Activated T-cell treated with anti-CD3 and anti-CD28 coated beads, Interleukin-2, amount 50 U/mL, for 24 hours (primary cell): ENCODE measurements around the gene SLC6A5.

ENCODE experiments used
- DNase-seq: peaks from one replicate; pipeline ENCODE4 v3.0.0-alpha.2; 2020
- H3K27ac Mint-ChIP-seq: 2 replicates; pipeline ENCODE4 v1.8.0; 2020; ENCODE audit warnings: mild to moderate bottlenecking, mixed read lengths
- H3K27me3 Mint-ChIP-seq: 2 replicates; pipeline ENCODE4 v1.8.0; 2020; ENCODE audit warnings: mixed read lengths
- H3K36me3 Mint-ChIP-seq: 2 replicates; pipeline ENCODE4 v1.8.0; 2020; ENCODE audit warnings: low read depth, mixed read lengths
- H3K4me1 Mint-ChIP-seq: 2 replicates; pipeline ENCODE4 v1.8.0; 2020; ENCODE audit warnings: low read depth, mixed read lengths
- H3K4me3 Mint-ChIP-seq: 2 replicates; pipeline ENCODE4 v1.8.0; 2020; ENCODE audit warnings: mild to moderate bottlenecking, moderate library complexity, mixed read lengths
- H3K9me3 Mint-ChIP-seq: 2 replicates; pipeline ENCODE4 v1.8.0; 2020; ENCODE audit warnings: mixed read lengths

SLC6A5 gene

GRCh38 chr11:20623252-20623651 lies 23.8 kb downstream of the SLC6A5 start:
- no peaks in the 10 kb centered on the region for H3K36me3 Mint-ChIP-seq
- peaks cover 25% of the 10 kb centered on the region for H3K27me3 Mint-ChIP-seq
- no peak for DNase-seq
- no peaks in the 10 kb centered on the region for H3K4me1 Mint-ChIP-seq
- no peak overlapping the region for H3K27ac Mint-ChIP-seq
- no peaks in the 10 kb centered on the region for H3K9me3 Mint-ChIP-seq
- no peak overlapping the region for H3K4me3 Mint-ChIP-seq

- no peak overlapping the region for H3K27ac Mint-ChIP-seq
- H3K27me3 Mint-ChIP-seq, result peaks cover 17% of the 10 kb centered on the region
- H3K4me3 Mint-ChIP-seq, result no peak overlapping the region
- H3K9me3 Mint-ChIP-seq, result no peaks in the 10 kb centered on the region
- no peaks in the 10 kb centered on the region for H3K4me1 Mint-ChIP-seq
- no peaks in the 10 kb centered on the region for H3K36me3 Mint-ChIP-seq
- DNase-seq, result no peak
These were observed 26.9 kb downstream of the SLC6A5 start for GRCh38 chr11:20626279-20626678.

DNA sequence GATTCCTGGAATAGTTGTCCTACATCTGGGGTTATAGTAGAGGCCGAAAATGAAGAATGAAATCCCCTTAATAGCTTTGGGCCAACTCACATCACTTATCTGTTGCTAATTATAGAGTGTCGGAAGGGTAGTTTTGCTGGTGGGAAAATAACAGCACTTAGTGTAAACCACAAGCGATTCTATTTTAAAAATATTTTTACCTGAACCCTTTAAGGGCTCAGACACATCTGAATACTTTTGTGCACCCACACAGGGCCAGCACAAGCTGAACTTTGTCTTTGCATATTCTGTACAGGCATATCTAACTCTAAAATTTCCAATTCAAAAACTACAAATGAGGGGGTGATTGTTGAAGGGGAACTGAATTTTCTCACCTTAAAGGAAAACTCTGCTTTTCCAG lies 27.6 kb downstream of the SLC6A5 start:
- no peak overlapping the region for H3K4me3 Mint-ChIP-seq
- H3K27me3 Mint-ChIP-seq, result peaks cover 16% of the 10 kb centered on the region
- no peaks in the 10 kb centered on the region for H3K4me1 Mint-ChIP-seq
- no peaks in the 10 kb centered on the region for H3K9me3 Mint-ChIP-seq
- no peak for DNase-seq
- H3K27ac Mint-ChIP-seq, result no peak overlapping the region
- no peaks in the 10 kb centered on the region for H3K36me3 Mint-ChIP-seq

DNA sequence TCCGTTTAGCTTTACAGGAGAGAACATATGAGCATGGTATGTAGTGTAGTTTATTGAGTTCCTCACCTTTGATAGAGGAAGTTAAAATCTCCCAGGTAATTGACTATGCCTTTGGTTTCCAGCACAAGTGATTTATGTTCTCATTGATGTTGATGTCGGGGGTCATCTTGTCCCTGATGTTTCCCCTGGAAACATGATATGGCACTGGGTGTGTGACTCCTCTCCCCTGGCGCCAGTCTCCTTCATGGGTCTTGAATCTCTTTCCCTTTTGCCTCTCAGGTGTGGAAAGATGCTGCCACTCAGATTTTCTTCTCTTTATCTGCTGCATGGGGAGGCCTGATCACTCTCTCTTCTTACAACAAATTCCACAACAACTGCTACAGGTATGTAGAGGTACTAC lies 28.3 kb downstream of the SLC6A5 start:
- Mint-ChIP-seq H3K9me3 (no peaks in the 10 kb centered on the region), H3K4me3 (no peak overlapping the region), H3K27ac (no peak overlapping the region), H3K36me3 (no peaks in the 10 kb centered on the region), H3K27me3 (peaks cover 16% of the 10 kb centered on the region), H3K4me1 (no peaks in the 10 kb centered on the region)
- DNase-seq, result no peak

DNA sequence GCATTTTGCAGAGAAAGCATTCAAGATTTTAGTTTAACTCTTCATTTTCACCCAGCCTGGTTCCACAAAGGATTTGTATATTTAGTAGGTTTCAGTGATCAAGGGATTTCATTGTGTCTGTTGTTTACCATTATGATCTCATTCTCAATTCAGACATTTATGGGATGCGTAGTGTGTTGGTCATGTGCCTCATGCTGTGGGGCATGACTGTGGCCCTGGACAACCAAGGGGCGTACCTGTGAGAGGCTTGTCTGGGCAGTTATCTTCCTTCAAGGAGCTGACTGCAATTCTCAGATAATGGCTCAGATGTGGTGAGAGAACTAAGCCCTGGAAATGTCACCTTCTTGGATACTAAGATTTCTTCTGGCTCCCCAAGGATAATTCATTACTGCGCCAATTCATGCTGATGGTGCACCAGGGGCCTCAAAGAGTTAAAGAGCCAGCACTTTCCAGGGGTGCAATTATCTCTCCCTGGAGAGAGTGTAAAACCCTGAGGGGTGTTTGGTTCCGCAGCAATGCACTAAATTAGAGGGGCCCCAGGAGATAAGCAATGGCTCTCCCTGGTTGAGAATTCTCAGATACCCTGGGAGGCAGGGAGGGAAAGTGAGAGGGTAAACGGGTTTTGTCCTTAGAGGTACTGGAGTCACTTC lies 32.2 kb downstream of the SLC6A5 start:
- H3K9me3 Mint-ChIP-seq, result no peaks in the 10 kb centered on the region
- H3K36me3 Mint-ChIP-seq, result no peaks in the 10 kb centered on the region
- no peaks in the 10 kb centered on the region for H3K4me1 Mint-ChIP-seq
- H3K4me3 Mint-ChIP-seq, result no peak overlapping the region
- peaks cover 11% of the 10 kb centered on the region for H3K27me3 Mint-ChIP-seq
- DNase-seq, result no peak
- H3K27ac Mint-ChIP-seq, result no peak overlapping the region

DNA sequence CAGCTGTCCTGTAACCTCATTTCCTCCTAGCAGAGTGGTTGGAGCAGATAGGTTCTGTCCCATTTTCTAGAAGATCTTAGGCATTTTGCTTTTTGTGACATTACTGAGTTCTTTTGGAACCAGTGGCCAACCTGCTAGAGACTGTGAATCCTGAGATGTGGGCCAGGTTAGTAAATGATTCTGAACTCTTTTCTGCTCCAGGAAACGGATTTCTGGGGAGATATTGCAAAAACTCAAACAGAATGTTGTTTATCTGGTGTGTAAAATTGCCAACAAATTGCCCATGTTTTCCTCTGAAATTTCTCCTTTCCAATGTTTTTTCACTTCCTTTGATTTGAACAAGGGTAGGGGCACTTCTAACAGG lies 32.7 kb downstream of the SLC6A5 start:
- H3K9me3 Mint-ChIP-seq, result no peaks in the 10 kb centered on the region
- H3K4me3 Mint-ChIP-seq, result no peak overlapping the region
- DNase-seq, result no peak
- peaks cover 11% of the 10 kb centered on the region for H3K27me3 Mint-ChIP-seq
- H3K27ac Mint-ChIP-seq, result no peak overlapping the region
- no peaks in the 10 kb centered on the region for H3K36me3 Mint-ChIP-seq
- H3K4me1 Mint-ChIP-seq, result no peaks in the 10 kb centered on the region

GRCh38 chr11:20634044-20634443 lies 34.6 kb downstream of the SLC6A5 start:
- no peak for DNase-seq
- no peak overlapping the region for H3K27ac Mint-ChIP-seq
- H3K9me3 Mint-ChIP-seq, result no peaks in the 10 kb centered on the region
- H3K36me3 Mint-ChIP-seq, result no peaks in the 10 kb centered on the region
- H3K27me3 Mint-ChIP-seq, result peaks cover 19% of the 10 kb centered on the region
- no peaks in the 10 kb centered on the region for H3K4me1 Mint-ChIP-seq
- no peak overlapping the region for H3K4me3 Mint-ChIP-seq

- no peak overlapping the region for H3K4me3 Mint-ChIP-seq
- no peaks in the 10 kb centered on the region for H3K9me3 Mint-ChIP-seq
- no peaks in the 10 kb centered on the region for H3K36me3 Mint-ChIP-seq
These were observed 35.4 kb downstream of the SLC6A5 start for GRCh38 chr11:20634781-20635180.

DNA sequence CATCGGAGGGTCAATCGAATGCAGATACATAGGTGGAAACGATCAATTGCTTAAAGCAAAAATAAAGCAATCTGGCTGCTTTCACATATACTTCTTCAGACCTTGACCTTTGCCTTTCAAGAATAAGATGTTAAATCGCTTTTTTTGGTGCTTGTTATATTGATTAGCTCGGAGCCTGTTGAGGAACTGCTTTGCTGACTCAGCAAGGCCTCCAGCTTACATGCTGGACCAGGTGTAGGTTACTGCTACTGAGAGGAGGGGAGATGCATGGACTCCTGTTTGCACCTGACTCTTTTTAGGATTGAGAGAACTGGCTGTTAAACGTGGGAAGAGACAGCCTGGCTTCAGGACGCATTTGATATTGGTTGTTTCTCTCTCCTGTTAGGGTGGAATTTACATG lies 38.7 kb downstream of the SLC6A5 start:
- peaks cover 23% of the 10 kb centered on the region for H3K27me3 Mint-ChIP-seq
- H3K9me3 Mint-ChIP-seq, result no peaks in the 10 kb centered on the region
- no peak overlapping the region for H3K4me3 Mint-ChIP-seq
- H3K36me3 Mint-ChIP-seq, result no peaks in the 10 kb centered on the region
- DNase-seq, result no peak
- no peaks in the 10 kb centered on the region for H3K4me1 Mint-ChIP-seq
- H3K27ac Mint-ChIP-seq, result no peak overlapping the region

More at GRCh38 chr11:20634781-20635180, 35.4 kb downstream of the SLC6A5 start:
- no peak overlapping the region for H3K27ac Mint-ChIP-seq
- H3K4me1 Mint-ChIP-seq, result no peaks in the 10 kb centered on the region
- peaks cover 21% of the 10 kb centered on the region for H3K27me3 Mint-ChIP-seq
- DNase-seq, result no peak

DNA sequence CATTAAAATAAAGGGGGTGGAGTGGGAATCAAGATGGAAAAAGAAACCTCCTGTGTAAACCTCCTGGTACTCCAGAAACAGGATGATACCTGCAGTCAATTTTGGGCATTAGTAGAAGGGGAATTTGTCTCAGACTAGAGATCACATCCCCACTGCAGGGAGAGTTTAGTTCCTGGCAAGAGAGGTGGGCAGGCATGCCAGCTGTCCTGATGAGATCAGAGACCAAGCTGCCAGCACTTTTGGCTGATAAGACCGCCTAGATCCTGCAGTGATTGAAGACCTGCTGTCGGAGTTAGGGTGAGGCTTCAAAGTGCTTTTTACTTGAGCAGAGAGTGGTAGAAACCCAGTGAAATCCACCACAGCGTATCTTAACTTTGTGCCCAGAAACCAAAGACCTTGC lies 40.3 kb downstream of the SLC6A5 start:
- H3K4me3 Mint-ChIP-seq, result no peak overlapping the region
- H3K36me3 Mint-ChIP-seq, result no peaks in the 10 kb centered on the region
- no peaks in the 10 kb centered on the region for H3K4me1 Mint-ChIP-seq
- no peaks in the 10 kb centered on the region for H3K9me3 Mint-ChIP-seq
- DNase-seq, result no peak
- H3K27ac Mint-ChIP-seq, result no peak overlapping the region
- peaks cover 22% of the 10 kb centered on the region for H3K27me3 Mint-ChIP-seq

DNA sequence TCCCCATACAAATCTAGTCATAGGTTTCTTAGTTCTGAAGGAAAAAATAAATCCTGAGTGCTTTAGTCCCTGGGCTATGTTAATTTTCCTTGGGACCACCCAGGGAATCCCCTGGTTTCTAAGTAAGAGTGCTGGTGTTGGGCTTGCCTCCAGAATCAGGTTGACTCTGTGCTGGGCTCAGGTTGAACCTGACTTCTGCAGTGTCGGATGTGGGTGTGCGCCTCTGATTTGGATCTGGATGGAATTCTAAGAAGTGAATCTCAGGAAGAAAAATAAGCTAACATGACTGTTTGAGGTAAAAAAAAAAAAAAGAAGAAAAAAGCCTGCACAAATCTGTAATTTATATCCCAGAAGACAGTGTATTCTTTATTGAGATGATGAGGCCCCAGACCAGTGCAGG lies 41.0 kb downstream of the SLC6A5 start:
- no peaks in the 10 kb centered on the region for H3K36me3 Mint-ChIP-seq
- H3K9me3 Mint-ChIP-seq, result no peaks in the 10 kb centered on the region
- no peak overlapping the region for H3K27ac Mint-ChIP-seq
- peaks cover 18% of the 10 kb centered on the region for H3K27me3 Mint-ChIP-seq
- no peaks in the 10 kb centered on the region for H3K4me1 Mint-ChIP-seq
- DNase-seq, result no peak
- no peak overlapping the region for H3K4me3 Mint-ChIP-seq

DNA sequence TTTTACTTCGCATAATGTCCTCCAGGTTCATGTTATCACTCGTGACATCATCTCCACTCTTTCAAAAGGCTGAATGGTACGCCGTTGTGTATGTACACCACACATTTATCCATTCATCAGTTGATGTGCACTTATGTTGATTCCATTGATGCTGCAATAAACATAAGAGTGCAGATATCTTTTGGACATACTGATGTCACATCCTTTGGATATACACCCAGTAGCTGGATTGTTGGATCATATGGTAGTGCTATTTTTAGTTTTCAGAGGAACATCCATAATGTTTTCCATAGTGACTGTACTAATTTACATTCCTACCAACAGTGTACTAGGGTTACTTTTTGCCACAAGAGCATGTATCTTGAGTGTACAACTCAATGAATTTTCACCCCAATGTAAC lies 45.0 kb downstream of the SLC6A5 start:
- no peak for DNase-seq
- Mint-ChIP-seq H3K36me3 (no peaks in the 10 kb centered on the region), H3K27me3 (peaks cover 13% of the 10 kb centered on the region), H3K27ac (no peak overlapping the region), H3K9me3 (no peaks in the 10 kb centered on the region), H3K4me3 (no peak overlapping the region), H3K4me1 (no peaks in the 10 kb centered on the region)

GRCh38 chr11:20647976-20648565 lies 48.7 kb downstream of the SLC6A5 start:
- Mint-ChIP-seq H3K9me3 (no peaks in the 10 kb centered on the region), H3K36me3 (no peaks in the 10 kb centered on the region), H3K4me3 (no peak overlapping the region), H3K4me1 (no peaks in the 10 kb centered on the region), H3K27me3 (peaks cover 11% of the 10 kb centered on the region), H3K27ac (no peak overlapping the region)
- no peak for DNase-seq

DNA sequence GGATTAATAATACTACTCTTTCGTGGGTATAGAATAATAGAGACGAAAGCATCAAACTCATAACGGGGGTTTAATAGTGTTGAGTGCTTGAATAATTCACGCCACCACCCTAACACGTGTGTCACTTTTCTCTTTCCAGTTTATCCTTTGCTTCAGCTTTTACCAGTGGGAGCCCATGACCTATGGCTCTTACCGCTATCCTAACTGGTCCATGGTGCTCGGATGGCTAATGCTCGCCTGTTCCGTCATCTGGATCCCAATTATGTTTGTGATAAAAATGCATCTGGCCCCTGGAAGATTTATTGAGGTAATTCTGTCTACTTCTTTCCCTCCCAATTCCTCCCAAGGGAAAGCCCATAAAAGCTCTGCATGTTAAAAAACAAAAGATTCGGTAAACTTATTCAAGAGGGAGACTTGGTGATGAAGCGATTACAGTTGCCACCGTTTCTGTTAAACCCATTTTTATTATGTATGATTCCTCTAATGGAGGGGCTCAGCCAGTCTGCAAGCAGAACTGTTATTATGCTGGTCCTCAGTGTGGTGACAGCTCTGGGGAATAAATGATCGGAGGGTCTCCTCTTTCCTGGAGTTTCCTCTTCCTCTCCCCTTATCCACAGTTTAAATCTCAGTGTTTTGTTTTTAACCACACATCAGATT lies 52.9 kb downstream of the SLC6A5 start:
- Mint-ChIP-seq H3K27me3 (peaks cover 22% of the 10 kb centered on the region), H3K27ac (no peak overlapping the region), H3K4me3 (no peak overlapping the region), H3K36me3 (no peaks in the 10 kb centered on the region), H3K9me3 (no peaks in the 10 kb centered on the region), H3K4me1 (no peaks in the 10 kb centered on the region)
- no peak for DNase-seq

DNA sequence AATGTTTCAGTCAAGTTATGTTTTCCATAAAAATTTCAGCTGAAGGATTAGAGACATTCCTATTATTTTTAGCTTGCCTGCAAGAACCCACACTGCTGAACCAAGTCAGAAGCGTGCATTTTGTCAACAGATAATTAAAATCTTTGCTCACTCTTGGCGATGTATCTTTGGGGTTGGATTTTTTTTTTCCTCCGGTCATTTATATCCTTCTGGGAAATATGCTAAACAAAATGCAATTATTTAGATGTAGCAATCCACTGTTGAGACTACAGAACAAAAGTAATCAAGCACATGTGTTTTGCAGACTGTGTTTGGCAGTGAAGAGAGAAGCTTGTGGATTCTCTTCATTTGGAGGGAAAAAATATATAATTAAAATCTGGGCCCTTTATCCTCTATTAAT lies 54.6 kb downstream of the SLC6A5 start:
- Mint-ChIP-seq H3K9me3 (no peaks in the 10 kb centered on the region), H3K27me3 (peaks cover 18% of the 10 kb centered on the region), H3K4me3 (no peak overlapping the region), H3K27ac (no peak overlapping the region), H3K36me3 (no peaks in the 10 kb centered on the region), H3K4me1 (no peaks in the 10 kb centered on the region)
- DNase-seq, result no peak
